GM04504 (cell line): ENCODE data around the gene DPEP3.
"Not testable (repeated sequence)": the region's sequence is repeated elsewhere in the genome, so short reads cannot be mapped to it uniquely, and the experiment has no call there.

Experiments
- DNase-seq: peaks from one replicate; pipeline ENCODE4 v3.0.0-alpha.2; 2012; ENCODE audit warnings: low read depth

Gene DPEP3

DNA sequence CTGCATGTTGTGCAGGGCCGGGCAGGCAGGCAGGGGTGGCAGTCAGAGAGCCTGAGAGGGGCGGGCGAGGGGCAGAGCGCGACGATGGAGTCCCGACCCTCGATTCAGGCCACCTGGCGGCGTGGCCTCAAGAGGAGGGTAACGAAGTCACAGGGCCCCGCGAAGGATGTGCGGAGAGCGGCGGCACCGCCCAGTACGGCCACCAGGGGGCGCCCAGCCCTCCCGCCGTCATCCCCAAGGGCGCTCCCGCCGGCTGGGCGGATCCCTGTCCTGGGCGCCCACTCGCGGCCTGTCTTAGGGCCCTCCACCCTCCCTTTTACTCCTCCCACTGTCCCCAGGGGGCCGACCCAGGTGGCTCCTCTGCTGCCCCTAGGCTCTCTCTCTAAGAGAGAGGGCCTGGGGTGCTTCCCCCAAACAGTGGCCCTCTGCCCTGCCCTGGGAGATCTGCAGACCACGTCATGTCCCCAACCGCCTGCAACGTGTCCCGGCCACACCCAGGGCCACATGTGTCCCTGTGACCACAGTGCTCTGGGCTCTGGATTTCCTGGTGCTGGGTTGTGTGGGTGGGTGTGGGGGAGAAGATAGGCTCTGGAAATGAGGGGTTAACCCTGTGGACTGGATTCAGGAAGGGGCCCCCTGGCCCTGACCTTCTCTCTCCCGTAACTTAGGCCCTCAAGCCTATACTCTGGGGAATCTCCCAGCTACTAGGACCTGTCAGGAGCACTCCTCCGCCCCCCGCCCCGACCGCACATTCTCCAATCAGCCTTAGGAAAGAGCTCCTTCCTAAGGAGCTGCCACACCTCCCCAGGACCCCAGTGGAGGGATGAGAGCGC, 13.1 kb upstream of the DPEP3 start:
- peak; percentile 31 for DNase-seq

DNA sequence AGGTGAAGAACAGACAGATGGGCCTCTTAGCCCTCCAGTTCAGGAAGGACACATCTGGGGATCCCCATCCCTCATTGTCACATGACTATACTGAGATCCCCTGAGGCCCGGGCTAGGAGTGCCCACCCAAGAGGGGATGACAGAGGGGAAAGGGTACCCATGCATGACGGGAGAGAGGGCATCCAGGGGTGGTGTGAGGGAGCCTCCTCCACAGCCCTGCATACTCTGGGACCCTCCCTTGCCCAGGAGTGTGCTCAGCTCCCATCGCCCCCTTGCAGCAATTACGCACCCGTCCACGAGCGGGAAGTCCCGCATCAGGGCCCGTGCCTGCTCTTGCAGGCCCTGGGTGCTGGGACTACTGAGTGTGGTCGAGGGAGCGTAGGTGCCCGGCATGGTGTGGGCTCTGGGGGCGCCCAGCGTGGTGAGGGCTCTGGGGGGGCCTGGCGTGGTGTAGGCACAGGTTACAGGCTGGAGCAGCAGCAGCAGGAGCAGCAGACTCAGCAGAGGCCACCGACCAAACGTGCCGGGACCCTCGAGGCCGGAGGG, 12.4 kb upstream of the DPEP3 start:
- DNase-seq: no peak

GRCh38 chr16:67990018-67990386, 9.7 kb upstream of the DPEP3 start:
- no peak for DNase-seq

DNA sequence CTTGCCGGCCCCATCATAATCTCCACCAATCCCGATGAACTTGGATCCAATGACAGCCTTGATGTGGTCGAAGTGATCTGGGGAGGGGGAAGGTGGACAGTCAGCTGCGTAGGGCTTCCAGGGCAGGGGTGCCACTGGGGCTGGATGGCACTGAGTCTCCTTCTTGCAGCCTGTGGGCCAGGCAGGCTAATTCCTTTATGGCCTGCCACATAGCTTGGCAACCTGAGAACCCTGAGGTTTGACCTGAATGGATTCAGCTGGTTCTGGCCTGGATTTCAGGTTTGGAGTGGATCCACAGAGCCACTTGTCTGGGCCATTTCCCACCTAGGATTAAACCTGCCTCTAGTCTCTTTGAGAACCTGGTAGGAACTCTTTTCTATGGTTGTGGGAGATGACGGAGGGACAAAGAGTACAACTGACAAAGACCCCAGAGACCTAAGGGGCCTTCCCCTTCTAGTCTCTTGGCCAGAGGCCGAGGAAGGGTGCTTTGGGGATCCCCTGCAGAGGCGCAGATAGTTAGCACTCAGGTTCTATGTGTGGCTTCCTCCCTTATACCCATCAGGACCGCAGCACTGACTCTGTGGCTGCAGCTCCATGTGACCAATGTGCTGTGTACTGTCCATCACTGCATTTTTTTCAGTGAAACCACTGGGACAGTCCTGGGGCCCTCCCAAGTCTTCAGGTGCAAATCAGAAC, 9.2 kb upstream of the DPEP3 start:
- no peak for DNase-seq

DNA sequence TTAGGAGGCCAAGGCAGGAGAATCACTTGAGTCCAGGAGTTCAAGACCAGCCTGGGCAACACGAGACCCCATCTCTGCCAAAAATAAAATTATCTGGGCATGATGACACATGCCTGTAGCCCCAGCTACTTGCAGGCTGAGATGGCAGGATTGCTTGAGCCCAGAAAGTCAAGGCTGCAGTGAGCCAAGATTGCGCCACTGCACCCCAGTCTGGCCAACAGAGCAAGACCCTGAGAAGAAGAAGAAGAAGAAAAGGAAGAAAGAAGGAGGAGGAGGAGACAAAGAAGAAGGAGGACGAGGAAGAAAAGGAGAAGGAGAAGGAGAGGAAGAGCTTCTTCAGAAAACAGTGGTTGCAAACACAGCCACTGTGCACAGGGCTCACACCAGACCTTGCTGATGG, 8.4 kb upstream of the DPEP3 start:
- no peak for DNase-seq

DNA sequence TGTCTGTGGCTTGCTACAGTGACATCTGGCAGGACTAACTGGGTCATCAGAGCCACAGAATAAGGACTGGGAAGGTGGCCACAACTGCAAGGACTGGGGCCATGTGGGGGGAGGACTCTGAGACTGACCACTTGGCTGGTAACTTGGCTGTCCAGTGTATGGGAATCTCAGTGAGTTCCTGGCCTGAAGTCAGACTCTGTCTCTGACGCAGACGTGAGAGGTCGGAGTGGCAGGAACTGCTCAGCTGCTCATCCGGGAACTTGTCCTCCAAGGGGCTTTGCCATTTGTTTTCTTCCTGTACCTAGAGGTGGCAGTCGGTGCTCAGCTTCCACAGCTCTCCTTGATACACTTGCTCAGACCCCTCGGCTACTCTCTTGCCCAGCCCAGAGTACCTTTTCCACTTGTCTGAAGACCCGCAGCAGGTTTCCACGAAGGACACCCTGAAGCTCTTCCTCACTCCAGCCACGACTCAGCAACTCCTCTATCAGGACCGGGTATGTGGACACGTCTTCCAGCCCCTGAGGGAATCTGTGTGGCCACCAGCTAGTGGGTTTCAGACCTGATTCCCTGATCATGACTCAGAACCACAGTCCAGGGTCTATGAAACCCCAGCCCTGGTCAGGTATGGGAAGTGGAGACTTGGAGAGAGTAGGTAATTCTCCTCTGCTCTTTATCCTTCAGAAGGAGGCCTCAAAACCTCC, 7.3 kb upstream of the DPEP3 start:
- no peak for DNase-seq

GRCh38 chr16:67986949-67987348, 6.7 kb upstream of the DPEP3 start:
- no peak for DNase-seq

- no peak for DNase-seq
Observed at GRCh38 chr16:67982011-67982696, 1.9 kb upstream of the DPEP3 start.

DNA sequence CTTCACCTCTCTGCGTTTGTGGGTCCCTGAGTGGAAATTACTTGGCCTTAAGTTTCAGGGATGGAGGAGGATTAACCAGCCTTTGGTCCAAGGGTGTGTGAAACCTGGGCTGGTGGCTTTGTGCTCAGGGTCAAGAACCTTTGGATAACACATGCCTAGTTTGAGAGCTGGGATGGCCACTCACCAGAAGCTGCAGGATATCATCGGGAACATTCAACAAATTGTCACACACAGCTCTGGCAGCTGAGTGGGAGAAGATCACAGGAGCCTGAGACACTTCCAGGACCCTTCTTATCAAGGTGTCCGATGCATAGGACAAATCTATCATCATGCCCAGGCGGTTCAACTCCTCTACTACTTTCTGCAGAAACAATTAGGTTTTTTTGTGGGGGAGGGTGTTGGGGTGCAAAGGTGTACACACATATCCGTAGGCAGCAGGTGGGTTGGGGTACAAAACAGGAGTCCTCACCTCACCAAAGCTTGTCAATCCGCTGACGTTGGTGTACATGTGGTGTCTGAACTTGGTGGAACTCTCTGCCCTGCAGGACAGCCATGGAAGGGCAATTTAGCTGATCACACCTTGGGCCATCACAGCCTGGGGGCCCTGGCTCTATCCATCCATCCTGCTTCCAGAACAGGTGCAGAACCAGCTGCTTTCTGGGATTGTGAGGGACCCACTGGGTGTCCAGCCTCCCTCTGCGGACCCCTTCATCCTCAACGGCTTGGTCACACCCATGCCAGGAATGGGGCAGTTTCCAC, 2.7 kb downstream of the DPEP3 start:
- DNase-seq: no peak

- no peak for DNase-seq
Observed at GRCh38 chr16:67977005-67977404, 3.3 kb downstream of the DPEP3 start.

DNA sequence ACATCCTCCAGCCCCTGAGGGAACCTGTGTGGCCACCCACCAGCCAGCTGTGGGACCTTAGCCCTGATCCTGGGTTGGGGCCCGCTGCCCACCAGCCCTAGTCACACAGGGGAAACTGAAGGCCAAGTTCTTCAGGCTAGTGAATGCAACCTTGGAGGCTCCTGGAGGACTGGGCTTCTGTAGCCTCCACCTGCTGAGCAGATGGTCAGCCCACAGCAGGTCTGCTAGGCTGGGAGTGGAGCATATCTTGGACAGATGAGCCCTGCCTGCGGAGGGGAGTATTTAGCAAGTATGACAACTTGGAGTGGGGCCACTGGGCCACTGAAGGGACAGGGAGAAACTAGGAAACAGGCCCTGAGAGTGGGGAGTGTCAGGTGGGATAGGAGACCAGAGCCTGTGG, 4.1 kb downstream of the DPEP3 start:
- DNase-seq: no peak

- no peak for DNase-seq
Observed at GRCh38 chr16:67975321-67976105, 4.8 kb downstream of the DPEP3 start.

DNA sequence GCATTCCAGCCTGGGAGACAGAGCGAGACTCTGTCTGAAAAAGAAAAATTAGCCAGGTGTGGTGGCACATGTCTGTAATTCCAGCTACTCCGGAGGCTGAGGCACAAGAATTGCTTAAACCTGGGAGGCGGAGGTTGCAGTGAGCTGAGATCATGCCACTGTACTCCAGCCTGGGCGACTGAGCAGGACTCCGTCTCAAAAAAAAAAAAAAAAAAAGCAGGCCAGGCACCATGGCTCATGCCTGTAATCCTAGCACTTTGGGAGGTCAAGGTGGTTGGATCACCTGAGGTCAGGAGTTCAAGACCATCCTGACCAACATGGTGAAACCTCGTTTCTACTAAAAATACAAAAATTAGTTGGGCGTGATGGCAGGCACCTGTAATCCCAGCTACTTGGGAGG, 8.0 kb downstream of the DPEP3 start:
- not testable (repeated sequence) for DNase-seq

- DNase-seq: no peak
Observed at GRCh38 chr16:67971111-67971510, 9.2 kb downstream of the DPEP3 start.

- no peak for DNase-seq
Observed at GRCh38 chr16:67969254-67970039, 10.9 kb downstream of the DPEP3 start.

- DNase-seq: peak; percentile 59
Observed at GRCh38 chr16:67968400-67969253, 11.7 kb downstream of the DPEP3 start, which contains the start of gene SLC12A4. Gene SLC12A4, minus strand, starts transcription at chr16:67968637. Its CDS starts 84 bp downstream, at chr16:67968553.

GRCh38 chr16:67967958-67968399, 12.3 kb downstream of the DPEP3 start:
- no peak for DNase-seq

DNA sequence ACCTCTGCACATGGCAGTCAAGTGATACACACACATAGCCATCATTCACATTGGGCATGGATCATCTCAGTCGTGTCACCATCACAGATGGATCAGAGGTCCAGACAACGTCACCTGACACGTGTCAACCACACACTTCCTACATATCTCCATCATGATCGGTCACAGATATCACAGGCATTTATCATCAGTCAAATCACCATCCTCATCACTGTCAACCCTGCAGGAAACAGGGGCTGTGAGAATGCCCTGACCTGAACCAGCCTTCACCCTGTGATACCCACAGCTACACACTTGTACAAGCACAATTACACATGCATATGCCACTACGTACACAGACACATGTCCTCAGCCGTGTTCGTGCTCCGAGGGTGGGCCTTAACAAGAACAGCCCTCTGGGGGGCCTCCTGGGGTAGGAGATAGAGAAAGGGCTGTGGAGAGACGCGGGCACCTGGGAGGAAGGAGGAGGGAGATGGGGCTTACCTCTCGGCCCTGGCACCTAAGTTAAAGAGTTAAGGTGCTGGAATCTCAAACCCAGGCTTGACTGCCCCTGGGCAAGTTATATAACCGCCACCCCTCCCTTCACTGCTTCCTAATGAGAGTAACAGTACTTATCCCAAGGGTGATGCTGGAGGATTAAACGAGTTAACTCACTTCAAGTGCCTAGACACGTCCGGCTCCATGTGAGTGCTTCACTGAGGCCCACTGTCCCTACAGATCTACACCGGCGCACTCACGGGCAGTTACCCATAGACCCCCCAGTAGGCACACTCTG, 12.9 kb downstream of the DPEP3 start:
- no peak for DNase-seq
